Measurements from ENCODE around the gene HES3. TPM values are rescaled to one million over a fixed set of nuclear protein-coding genes. Genes with fewer than 3 reads are reported as not detected.
"Not testable (repeated sequence)": the region's sequence is repeated elsewhere in the genome, so short reads cannot be mapped to it uniquely, and the experiment has no call there.

HES3 gene
- total RNA-seq, 4 donors from 2014 or later, result not detected

DNA sequence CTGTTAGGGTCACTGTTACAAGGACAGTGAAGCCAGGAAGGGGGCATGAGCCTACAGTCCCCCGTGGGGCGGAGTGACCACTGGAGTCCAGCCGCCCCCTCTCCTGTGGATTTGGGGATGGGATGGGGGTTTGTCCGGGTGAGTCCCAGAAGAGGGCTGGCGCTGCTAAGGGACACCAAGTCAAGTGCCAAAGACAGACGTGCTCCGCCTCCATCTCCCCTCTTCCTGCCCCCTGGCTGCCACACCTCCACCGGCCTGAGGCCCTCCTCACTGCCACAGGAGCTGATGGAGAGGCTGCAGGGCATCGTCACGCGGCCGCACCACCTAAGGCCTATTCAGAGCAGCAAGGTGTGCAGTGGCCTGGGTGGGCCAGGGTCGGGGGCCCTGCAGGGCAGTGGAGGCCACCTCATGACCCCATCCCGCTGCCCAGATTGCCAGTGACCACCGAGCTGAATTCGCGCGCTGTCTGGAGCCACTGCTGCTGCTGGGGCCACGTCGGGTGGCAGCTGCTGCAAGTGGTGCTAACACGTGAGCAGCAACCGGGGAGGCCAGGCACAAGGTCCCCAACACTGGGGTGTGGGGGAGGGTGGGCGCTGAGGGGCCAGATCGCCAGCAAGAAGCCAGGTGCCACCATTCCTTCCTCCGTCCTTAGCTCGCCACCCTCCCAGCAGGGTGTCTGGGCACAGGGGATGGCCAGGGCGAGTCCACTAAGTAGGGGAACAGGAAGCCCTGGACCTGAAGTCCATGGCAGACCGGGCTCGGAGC lies 33.2 kb upstream of the HES3 start:
- Histone ChIP-seq H3K9me3 (no peaks in the 10 kb centered on the region), H3K27me3 (peaks cover 0 to 15% (median 2%) of the 10 kb centered on the region in 4 donors), H3K4me3 (no peak overlapping the region), H3K27ac (replicated peaks in 1 of 4) (no peak overlapping the region), H3K36me3 (peaks cover 0 to 42% (median 33%) of the 10 kb centered on the region in 4 donors), H3K4me1 (peaks cover 34 to 42% (median 40%) of the 10 kb centered on the region in 4 donors)
- no peak for DNase-seq (ENCODE audit: extremely low spot score)
- intact Hi-C loops (cut with DNase I), result no loop called here
- WGBS, result 94% methylated on average over 11 of the region's 29 CpGs
- TF ChIP-seq POLR2A (IDR thresholded peaks at IDR 0.05; ENCODE audit: low read depth), result no peak
- TF ChIP-seq POLR2AphosphoS5 (IDR thresholded peaks at IDR 0.05), result no peak
- no peak for TF ChIP-seq EP300 (IDR thresholded peaks at IDR 0.05)

GRCh38 chr1:6211731-6212130 lies 32.2 kb upstream of the HES3 start:
- 20% methylated on average over 1 of the region's 16 CpGs for WGBS
- intact Hi-C loops (cut with DNase I), result no loop called here
- H3K9me3 ChIP-seq, result no peaks in the 10 kb centered on the region
- TF ChIP-seq POLR2A (IDR thresholded peaks at IDR 0.05; ENCODE audit: low read depth) (no peak), POLR2AphosphoS5 (IDR thresholded peaks at IDR 0.05) (no peak), CTCF (IDR thresholded peaks at IDR 0.05) (no peak), EP300 (IDR thresholded peaks at IDR 0.05) (no peak)
- peaks cover 0 to 6% (median 0%) of the 10 kb centered on the region in 4 donors for H3K27me3 ChIP-seq
- peaks cover 0 to 49% (median 40%) of the 10 kb centered on the region in 4 donors for H3K36me3 ChIP-seq
- peaks cover 24 to 32% (median 30%) of the 10 kb centered on the region in 4 donors for H3K4me1 ChIP-seq
- no peak overlapping the region for H3K27ac ChIP-seq (replicated peaks in 1 of 4)
- H3K4me3 ChIP-seq, result no peak overlapping the region
- no peak for DNase-seq (ENCODE audit: extremely low spot score)

DNA sequence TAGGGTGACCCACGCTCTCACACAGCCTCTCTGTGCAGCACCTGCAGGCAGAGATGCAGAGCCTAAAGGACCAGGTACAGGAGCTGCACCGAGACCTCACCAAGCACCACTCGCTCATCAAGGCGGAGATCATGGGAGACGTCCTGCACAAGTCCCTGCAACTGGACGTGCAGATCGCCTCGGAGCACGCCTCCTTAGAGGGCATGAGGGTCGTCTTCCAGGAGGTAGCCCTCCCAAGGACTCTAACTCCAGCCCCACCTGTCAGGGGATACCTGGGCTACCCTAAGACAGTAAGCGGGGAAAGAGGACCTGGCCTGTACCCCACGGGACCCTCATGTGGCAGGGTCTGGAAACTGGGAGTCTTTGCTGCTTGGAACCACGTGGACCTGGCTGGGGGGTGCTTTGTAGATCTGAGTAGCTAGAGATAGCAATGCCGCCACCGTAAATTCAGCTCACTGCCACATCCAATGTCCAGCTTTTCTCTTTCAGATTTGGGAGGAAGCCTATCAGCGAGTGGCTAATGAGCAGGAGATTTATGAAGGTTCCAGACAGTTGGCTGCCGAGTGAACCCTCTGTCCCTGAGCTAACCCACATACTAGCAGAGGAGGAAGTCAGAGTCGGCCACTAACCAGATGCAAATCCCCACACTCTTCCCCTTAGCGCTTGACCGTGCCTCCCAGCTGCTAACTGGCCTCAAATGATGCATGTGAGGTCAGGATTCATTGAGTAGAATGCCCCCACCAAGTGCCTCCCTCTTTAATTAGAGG lies 31.6 kb upstream of the HES3 start:
- Histone ChIP-seq H3K36me3 (peaks cover 0 to 49% (median 46%) of the 10 kb centered on the region in 4 donors), H3K9me3 (no peaks in the 10 kb centered on the region), H3K4me3 (no peak overlapping the region), H3K4me1 (peaks cover 18 to 26% (median 24%) of the 10 kb centered on the region in 4 donors), H3K27me3 (no peaks in the 10 kb centered on the region), H3K27ac (replicated peaks in 1 of 4) (no peak overlapping the region)
- DNase-seq (ENCODE audit: extremely low spot score), result no peak
- 83% methylated on average over 16 of the region's 20 CpGs for WGBS
- intact Hi-C loops (cut with DNase I), result no loop called here
- TF ChIP-seq EP300 (IDR thresholded peaks at IDR 0.05) (no peak), CTCF (IDR thresholded peaks at IDR 0.05) (no peak), POLR2A (IDR thresholded peaks at IDR 0.05; ENCODE audit: low read depth) (no peak), POLR2AphosphoS5 (IDR thresholded peaks at IDR 0.05) (no peak)

DNA sequence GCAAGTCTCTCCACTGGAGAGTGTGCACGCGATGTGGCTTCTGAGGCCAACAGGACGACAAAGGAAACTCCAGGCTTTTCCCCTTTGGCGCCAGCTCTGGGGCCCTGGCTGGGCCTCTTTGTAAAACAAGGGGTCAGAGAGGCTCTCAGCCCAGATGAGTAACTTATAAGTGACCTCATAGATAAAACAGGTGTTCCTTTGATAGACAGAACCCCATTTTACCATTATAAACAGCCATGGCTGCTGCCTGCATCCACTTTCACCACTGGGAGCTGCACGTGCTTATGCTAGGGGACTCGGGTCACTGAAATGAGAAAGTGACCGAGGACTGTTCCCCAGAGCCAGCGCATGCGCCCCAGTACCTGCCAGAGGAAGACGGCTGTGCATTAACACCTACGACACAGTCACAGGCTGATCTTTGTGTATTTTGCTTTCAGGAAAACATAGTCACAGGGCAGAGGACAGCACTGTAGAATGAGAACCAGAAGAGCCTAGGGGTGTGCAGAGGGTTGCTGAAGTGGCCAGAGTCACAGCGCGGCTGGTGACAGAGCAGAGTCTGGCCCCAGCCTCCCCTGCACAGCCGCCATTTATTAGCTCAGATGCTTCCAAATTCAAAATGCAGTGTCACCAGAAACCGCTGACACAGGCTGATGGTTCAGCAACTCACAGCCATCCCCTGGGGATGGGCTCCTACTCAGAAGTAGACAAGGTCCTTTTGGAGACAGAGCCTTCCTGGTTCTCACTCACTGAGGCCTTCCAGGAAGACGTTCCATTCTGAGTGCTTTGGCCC lies 25.4 kb upstream of the HES3 start:
- 83% methylated on average over 12 of the region's 16 CpGs for WGBS
- intact Hi-C loops (cut with DNase I), result no loop called here
- H3K27me3 ChIP-seq, result no peaks in the 10 kb centered on the region
- peaks cover 0 to 55% (median 34%) of the 10 kb centered on the region in 4 donors for H3K36me3 ChIP-seq
- DNase-seq (ENCODE audit: extremely low spot score), result no peak
- H3K4me1 ChIP-seq, result peaks cover 6 to 18% (median 8%) of the 10 kb centered on the region in 4 donors
- no peak overlapping the region for H3K4me3 ChIP-seq
- TF ChIP-seq POLR2A (IDR thresholded peaks at IDR 0.05; ENCODE audit: low read depth), result no peak
- TF ChIP-seq EP300 (IDR thresholded peaks at IDR 0.05), result no peak
- no peak for TF ChIP-seq CTCF (IDR thresholded peaks at IDR 0.05)
- TF ChIP-seq POLR2AphosphoS5 (IDR thresholded peaks at IDR 0.05), result no peak
- H3K9me3 ChIP-seq, result no peaks in the 10 kb centered on the region
- no peak overlapping the region for H3K27ac ChIP-seq (replicated peaks in 1 of 4)

DNA sequence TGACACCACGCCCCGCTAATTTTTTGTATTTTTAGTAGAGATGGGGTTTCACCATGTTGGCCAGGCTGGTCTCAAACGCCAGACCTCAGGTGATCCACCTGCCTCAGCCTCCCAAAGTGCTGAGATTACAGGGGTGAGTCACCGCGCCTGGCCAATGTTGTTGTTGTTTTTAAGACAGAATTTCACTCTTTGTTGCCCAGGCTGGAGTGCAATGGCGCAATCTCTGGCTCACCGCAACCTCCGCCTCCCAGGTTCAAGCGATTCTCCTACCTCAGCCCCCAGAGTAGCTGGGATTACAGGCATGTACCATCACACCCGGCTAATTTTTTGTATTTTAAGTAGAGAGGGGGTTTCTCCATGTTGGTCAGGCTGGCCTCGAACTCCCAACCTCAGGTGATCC lies 24.3 kb upstream of the HES3 start:
- WGBS, result 93% methylated on average over 7 of the region's 11 CpGs
- intact Hi-C loops (cut with DNase I); H3K9me3 ChIP-seq; DNase-seq (ENCODE audit: extremely low spot score); H3K27ac ChIP-seq (replicated peaks in 1 of 4); H3K4me3 ChIP-seq; H3K27me3 ChIP-seq: not testable (repeated sequence)
- peaks cover 6 to 29% (median 8%) of the 10 kb centered on the region in 4 donors for H3K4me1 ChIP-seq
- H3K36me3 ChIP-seq, result peaks cover 11 to 63% (median 45%) of the 10 kb centered on the region in 4 donors
